ENCODE data around the gene USH1C. TPM values are rescaled to one million over a fixed set of nuclear protein-coding genes. Genes with fewer than 3 reads are reported as not detected.

The USH1C gene
- total RNA-seq, 2 experiments from 2014 or later, result not detected

DNA sequence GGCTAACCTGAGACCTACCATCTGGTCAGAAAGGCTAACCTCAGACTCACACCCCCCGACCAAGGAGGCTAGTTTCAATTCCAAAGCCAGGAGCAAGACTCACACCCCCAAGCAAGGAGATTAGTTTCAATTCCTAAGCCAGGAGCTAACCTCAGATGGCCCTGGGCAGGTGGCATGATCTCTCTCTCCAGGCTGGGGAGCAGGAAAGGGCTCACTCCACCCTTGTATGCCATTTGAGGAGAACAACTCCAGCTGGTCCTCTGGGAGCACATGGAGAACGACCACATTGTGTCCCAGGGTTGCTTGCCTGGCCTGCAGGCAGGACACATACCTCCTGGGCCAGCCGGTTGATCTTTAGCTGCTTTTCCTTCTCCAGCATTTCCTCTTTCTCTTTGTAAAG, 32.6 kb downstream of the USH1C start:
- ChIA-PET POLR2A (no interaction called here), CTCF (interaction anchor here (1.0 kb wide), 1 partner anchor 125 kb away, joined by 3 read pairs; no protein-coding TSS in a partner anchor)

DNA sequence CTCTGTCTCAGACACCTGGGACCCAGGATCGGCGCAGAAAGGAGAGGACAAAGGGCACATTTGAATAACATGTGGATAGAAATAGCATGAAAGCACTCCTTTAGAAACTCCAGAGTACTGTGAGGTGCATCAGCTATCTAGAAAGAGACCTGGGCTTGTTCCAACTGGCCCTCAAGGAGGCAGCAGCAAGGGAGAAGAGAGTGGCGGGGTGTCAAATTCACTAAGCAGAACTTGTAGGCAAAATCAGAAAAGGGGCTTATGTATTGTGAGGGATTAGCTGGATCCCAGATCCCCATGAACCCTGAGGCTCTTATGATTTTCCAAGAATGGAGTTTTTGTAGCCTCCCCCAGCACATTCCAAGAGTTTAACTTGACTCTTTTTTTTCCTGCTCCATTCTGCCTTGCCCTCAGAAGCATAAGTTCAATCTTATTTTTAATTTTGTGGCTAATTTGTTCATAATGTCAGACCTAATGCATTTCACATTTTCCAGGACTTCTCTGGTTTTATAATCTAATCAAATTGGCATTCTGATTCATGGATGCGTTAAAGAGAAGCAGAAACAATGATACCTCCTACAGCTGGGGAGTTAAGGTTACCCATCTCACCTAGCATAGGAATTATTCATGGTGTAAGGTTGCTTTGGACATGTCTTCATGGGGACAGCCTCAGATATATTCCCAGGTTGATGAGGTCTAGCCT, 33.6 kb downstream of the USH1C start:
- POLR2A ChIA-PET, result no interaction called here
- CTCF ChIA-PET, result interaction anchor here (1.0 kb wide), 1 partner anchor 124 kb away, joined by 3 read pairs; no protein-coding TSS in a partner anchor

DNA sequence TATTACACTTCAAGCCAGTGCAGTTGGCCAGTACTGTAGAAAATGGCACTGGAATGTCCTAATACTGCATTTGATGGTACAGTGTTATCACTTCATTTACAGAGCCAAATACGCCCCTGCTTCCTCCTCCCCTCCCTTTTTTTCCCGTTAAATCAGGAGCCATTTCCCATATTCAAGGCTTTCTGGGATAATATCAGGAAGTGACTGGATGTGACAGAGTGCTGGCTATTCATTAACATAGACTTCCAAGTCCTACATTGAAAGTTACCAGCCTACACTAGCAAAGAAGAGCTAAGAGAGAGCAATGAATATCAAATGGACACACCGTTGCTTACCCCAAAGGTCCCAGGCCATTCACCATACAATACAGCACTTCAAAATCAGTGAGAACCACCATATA, 35.4 kb downstream of the USH1C start:
- POLR2A ChIA-PET, result interaction anchor here (0.6 kb wide), 1 partner anchor 35 kb away, joined by 3 read pairs; the partner anchor contains the start of gene USH1C
- CTCF ChIA-PET, result interaction anchor here (0.8 kb wide), 1 partner anchor 125 kb away, joined by 3 read pairs; no protein-coding TSS in a partner anchor

DNA sequence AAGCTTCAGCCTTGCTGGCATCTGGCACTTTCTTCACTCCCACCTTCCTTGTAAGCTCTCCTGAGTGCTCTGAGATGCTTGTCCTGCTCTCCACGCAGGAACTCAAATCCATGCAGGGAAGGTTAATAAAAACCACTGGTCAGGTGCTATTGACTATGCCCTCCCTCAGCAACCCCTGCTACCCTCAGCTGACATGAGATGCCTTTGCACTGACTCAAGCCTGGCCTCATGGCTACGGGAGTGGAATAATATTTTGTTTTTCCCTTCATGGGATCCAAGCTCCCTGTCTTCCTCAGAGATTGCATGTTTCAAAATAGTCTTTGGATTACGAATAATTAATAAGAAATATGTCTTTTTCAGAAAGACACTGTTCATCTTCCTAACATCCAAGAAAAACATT, 35.9 kb downstream of the USH1C start:
- ChIA-PET POLR2A (interaction anchor here (0.6 kb wide), 1 partner anchor 36 kb away, joined by 3 read pairs; the partner anchor contains the start of gene USH1C), CTCF (interaction anchor here (0.8 kb wide), 1 partner anchor 124 kb away, joined by 3 read pairs; no protein-coding TSS in a partner anchor)

DNA sequence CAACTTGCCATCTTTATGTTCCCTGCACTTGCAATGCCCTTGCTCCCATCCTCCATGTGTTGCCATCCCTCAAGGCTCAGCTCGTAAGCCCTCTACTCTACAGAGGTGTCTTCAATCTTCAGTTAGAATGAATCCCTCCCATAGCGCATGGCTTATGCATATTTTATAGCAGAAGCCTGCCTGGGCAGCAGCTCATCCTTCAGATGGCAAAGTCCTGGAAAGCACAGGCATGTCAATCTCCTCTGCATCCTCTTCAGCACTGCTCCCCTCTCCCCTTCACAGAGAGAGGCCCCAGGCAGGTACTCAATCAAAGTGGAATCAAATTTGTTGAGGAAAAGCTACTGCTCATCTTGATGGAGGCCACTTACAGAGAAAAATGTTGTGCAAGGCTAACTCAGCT, 36.4 kb downstream of the USH1C start:
- POLR2A ChIA-PET, result no interaction called here
- CTCF ChIA-PET, result interaction anchor here (1.5 kb wide), 1 partner anchor 278 kb away, joined by 4 read pairs; no protein-coding TSS in a partner anchor

DNA sequence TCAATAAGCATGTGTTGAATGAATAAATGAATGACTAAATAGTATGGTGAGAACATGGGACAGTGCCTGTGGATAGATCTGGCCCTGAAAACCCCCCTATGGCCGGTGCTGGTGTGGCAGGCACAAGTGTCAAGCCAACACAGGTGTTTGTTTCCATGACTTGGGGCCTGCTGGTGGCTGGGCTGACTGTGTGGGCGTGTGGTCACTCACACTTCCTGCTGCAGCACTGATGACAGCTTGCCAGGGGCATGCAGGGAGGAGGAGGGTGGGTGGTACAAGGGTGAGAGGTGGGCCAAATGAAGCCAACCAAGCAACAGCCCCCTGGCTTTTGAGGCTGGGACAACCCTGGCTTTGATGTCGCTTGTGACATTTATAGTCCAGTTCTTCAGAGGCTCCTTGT, 37.3 kb downstream of the USH1C start:
- ChIA-PET POLR2A (no interaction called here), CTCF (interaction anchor here (0.9 to 1.5 kb wide), 2 partner anchors 21 to 277 kb away, joined by 3 to 4 read pairs; no protein-coding TSS in a partner anchor)

DNA sequence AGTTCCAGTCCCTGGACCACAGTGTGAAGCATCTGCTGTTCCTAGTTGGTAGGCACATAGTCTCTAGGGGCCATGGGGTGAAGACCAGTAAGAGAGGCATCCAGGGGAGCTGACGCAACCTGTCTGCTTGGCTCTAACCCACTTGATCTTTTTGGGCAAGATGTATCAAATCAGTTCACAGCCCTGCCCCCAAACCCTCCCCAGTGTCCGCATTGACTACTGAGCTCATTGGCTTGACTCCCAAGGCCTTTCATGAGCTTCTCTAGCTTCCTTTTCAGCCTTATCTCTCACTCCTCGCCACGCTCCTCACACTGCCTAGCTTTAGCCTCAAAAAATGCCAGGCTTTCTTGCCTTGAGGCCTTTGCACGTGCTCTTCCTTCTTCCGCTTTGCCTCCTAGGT, 37.9 kb downstream of the USH1C start:
- ChIA-PET POLR2A (no interaction called here), CTCF (interaction anchor here (0.9 to 1.5 kb wide), 3 partner anchors 22 to 277 kb away, joined by 3 to 4 read pairs (median 4); partner anchors contain the start of gene KCNJ11)

DNA sequence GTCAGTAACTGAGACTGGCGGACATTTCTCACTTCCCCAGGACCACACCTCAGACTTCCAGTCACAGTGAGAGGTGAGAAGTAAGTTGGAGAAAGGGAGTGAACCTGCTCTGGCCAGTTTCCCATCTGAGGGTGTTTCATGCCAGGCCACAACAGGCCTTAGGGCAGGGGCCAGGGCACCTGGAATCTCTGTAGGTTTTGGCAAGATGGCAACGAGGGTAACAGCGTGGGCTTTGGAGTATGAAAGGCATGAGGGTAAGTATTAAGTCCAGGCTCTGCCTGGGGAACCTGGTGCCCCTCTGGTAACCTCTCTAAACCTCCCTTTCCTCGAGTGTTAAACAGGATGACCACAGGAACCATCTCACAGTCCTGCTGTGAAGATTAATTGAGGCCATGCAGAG, 39.1 kb downstream of the USH1C start:
- ChIA-PET POLR2A (no interaction called here), CTCF (interaction anchor here (0.7 to 5.2 kb wide), 10 partner anchors 8 to 275 kb away, joined by 3 to 42 read pairs (median 4); partner anchors contain the start of gene KCNJ11)

DNA sequence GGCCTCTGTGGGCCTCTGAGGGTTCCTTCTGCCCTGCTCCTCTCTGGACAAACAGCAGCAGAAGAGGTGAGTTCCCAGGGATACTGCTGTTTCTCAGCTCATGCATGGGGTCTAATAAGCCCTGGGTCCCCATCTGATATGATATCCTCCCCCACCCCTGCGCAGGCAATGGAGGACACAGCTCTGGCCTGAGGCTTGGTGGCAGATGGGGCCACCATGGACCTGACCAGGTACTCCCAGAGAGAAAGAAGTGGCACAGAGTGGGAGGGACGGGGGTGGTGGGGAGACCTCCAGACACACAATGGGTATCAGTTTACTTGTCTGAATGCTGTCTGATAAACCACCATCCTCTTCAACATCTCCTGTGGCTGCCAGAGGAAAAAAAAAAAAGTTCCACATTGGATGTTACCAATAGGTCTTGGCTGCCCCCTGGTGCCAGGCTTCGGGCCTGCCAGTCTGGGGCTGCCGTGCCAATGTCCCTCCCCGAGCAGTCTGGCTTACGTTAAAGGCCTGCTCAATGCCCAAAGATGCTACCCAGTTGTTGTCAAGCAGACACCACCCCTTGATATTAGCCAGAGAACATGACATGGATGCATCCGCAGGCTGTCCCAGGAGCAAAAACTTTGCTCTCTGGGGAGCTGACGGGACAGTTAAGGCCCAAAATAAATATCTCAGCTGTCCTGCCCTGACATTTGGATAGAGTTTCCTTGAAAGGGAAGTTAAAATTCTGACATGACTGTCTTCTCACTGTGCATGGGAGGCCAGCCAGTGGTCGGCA, 39.7 kb downstream of the USH1C start:
- POLR2A ChIA-PET, result no interaction called here
- CTCF ChIA-PET, result interaction anchor here (0.6 to 5.2 kb wide), 12 partner anchors 9 to 684 kb away, joined by 3 to 42 read pairs (median 4); partner anchors contain the start of gene KCNJ11

DNA sequence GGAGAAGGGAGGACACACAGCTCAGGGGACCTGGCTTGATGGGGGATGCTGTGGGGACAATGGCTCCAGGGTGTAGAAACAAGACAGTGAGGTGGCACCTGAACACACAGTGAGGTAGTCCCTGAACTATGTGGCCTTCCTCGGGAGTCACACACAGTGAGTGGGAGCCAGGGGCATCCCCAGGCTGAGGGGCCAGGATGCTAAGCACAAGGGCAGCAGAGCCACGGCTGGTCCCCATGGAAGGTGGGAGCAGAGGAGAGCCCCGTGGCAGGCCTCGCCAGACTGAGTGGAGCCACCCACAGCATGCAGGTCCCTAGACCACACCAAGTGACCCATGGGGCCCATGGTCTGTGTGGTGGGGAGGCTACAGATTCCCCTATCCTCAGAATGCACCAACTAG, 41.6 kb downstream of the USH1C start:
- ChIA-PET POLR2A (no interaction called here), CTCF (interaction anchor here (0.9 to 5.2 kb wide), 2 partner anchors 15 to 119 kb away, joined by 3 to 42 read pairs; no protein-coding TSS in a partner anchor)

- POLR2A ChIA-PET, result no interaction called here
- CTCF ChIA-PET, result interaction anchor here (5.2 kb wide), 1 partner anchor 117 kb away, joined by 42 read pairs; no protein-coding TSS in a partner anchor
These were observed 43.5 kb downstream of the USH1C start for GRCh38 chr11:17500673-17501072.

DNA sequence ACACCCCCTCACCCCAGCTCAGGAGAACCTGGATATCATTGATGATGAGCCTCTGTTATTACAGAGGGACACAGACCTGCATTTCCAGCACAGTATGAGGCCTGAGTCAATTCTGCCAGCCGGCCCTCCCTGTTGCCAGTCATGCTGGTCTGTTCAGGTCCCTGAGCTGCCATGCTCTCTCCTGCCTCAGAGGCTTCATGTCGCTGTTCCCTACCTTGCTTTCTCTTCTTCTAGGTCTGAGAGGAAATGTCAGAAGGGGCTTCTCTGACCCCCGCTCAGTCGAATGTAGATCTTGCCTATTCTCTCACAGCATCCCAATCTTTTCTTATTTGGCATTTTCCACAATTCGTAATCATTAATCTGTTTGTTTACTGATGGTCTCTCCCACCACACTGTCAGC, 45.7 kb downstream of the USH1C start:
- CTCF ChIA-PET, result interaction anchor here (1.6 kb wide), 1 partner anchor 114 kb away, joined by 5 read pairs; no protein-coding TSS in a partner anchor
- POLR2A ChIA-PET, result no interaction called here

DNA sequence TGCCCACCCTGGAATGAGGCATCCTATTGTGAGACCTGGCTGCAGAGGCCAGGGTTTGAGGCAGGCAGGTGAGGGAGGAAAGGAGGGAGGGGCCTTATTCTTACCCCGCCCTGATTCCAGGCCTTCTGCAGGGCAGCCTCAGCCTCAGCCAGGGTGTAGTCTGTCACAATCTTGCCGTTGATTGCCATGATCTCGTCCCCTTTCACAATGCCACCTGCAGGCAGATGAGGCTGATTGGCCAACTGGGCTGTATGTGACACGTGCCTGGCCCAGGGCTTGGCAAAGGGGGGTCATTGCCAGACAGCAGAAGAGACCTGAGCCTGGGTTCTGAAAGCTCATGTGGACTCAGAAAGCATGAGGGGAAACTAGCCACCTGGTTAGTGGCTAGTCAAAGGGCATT, 46.2 kb downstream of the USH1C start:
- ChIA-PET POLR2A (no interaction called here), CTCF (interaction anchor here (1.6 kb wide), 1 partner anchor 113 kb away, joined by 5 read pairs; no protein-coding TSS in a partner anchor)

DNA sequence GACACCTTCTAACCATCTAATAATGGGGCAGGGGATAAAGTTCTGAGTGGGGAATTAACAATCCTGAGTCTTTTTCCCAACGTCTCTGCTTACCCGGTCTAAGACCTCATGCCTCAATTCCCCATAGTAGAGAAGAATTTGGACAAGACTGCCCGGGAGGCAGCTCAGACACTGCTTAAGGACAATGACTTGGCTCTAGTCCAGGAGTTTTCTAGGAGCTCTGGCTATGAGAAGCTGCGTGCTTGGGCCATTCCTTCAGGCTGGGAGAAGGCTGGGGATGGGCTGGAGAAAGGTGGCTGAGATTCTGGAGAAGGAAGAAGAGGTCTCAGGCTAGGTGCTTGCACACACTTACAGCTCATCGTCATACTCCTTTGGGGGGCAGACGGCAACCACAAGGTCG, 47.8 kb downstream of the USH1C start:
- ChIA-PET CTCF (no interaction called here), POLR2A (no interaction called here)

- CTCF ChIA-PET, result no interaction called here
- POLR2A ChIA-PET, result interaction anchor here (0.6 kb wide), 1 partner anchor 273 kb away, joined by 3 read pairs; no protein-coding TSS in a partner anchor
These were observed 50.2 kb downstream of the USH1C start for GRCh38 chr11:17494019-17494418.

DNA sequence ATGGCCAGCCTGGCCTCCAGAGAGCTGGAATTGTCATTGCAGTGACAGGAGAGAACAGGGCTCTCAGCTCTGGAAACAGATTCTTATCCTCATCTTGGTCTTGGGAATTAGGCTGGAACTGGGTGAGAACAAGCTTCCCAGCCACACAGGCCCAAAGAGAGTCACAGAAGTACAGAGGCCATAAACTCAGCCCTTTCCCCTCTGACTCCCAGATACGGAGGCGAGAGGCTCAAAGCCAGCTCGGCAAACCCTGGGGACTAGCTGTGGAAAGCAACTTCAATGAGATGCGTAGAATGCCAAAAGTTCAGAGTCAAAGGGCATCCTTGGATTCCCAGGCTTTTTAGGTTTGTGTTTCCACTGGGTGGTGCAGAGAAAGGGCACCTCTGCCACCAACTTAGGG, 53.3 kb downstream of the USH1C start:
- ChIA-PET POLR2A (no interaction called here), CTCF (no interaction called here)

GRCh38 chr11:17490232-17490631, 54.0 kb downstream of the USH1C start:
- ChIA-PET CTCF (no interaction called here), POLR2A (no interaction called here)

DNA sequence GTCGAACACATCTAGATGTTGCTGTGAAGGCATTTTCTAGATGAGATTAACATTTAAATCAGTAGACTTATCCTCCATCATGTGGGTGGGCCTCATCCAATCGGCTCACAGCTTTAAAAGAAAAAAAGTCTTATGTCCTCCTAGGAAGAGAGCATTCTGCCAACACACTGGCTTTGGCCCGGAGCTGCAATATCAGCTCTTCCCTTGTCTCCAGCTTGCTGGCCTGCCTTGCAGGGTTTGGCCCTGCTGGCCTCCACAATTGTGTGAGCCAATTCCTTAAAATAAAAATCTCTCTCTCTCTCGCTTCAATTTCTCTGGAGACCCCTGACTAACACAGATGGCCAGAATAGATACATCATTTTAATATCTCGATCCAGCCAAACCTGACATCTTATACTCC, 54.5 kb downstream of the USH1C start:
- CTCF ChIA-PET, result no interaction called here

DNA sequence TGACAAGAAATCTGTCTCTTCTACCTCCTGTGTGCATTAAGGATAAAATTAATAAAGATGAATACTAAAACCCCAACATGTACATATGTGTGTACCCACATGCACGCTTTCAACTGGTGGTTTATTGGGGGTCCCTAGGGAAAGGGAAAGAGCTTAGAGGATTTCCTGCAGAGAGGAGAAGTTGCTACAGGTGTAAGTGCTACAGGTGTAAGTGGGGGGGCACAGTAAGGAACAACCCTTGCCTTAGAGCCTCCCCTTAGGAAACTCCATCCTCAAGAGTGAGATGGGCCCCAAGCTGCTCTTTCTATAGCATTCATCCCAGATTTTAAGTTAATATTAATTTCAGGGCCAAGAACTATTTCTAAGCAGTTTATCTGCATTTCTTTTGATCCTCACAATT, 55.7 kb downstream of the USH1C start:
- CTCF ChIA-PET, result interaction anchor here (1.0 kb wide), 1 partner anchor 15 kb away, joined by 3 read pairs; no protein-coding TSS in a partner anchor
- POLR2A ChIA-PET, result no interaction called here

More for the DNA sequence above, 54.5 kb downstream of the USH1C start:
- POLR2A ChIA-PET, result no interaction called here

DNA sequence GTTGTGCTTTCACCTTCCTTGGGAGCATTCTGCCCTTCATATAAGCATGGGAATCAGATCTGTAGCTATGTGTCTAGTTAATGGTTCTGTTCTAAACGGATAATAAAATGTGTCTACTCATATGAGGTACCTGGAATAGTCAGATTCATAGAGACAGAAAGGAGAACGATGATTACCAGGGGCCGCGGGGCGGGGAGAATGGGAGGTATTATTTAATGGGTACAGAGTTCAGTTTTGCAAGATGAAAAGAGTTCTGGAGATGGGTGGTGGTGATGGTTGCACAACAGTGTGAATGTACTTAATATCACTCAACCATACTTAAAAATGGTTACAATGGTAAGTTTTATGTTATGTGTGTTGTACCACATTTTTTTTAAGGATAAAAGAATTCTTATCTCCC, 57.6 kb downstream of the USH1C start:
- POLR2A ChIA-PET, result no interaction called here

More for the DNA sequence above, 57.6 kb downstream of the USH1C start:
- CTCF ChIA-PET, result no interaction called here

Measured in activated CD8-positive, alpha-beta memory T cell treated with anti-CD3 and anti-CD28 coated beads for 36 hours (primary cell).